Large intestine (tissue), 3 donors: ENCODE results near the gene DAO. TPM values are rescaled to one million over a fixed set of nuclear protein-coding genes. Genes with fewer than 3 reads are reported as not detected.

Source experiments
- DNase-seq, 2 donors: peaks; one replicate each; pipeline versions ENCODE4 v3.0.0 to v3.0.0-alpha.2; 2013
- H3K27ac ChIP-seq: one replicate; pipeline ENCODE4 v1.5.1; 2013; ENCODE audit warnings: low read length
- H3K27me3 ChIP-seq: 2 replicates; pipeline ENCODE4 v1.6.1; 2013; ENCODE audit warnings: low read length; ENCODE audit not compliant: control insufficient read depth, insufficient read depth
- H3K36me3 ChIP-seq: 2 replicates; pipeline ENCODE4 v1.6.1; 2013; ENCODE audit warnings: low read length; ENCODE audit not compliant: control insufficient read depth, insufficient read depth
- H3K4me1 ChIP-seq: one replicate; pipeline ENCODE4 v1.6.1; 2013; ENCODE audit warnings: low read length; ENCODE audit not compliant: control insufficient read depth, insufficient read depth
- H3K4me3 ChIP-seq: one replicate; pipeline ENCODE4 v1.5.1; 2013; ENCODE audit warnings: low read length
- H3K9me3 ChIP-seq: one replicate; pipeline ENCODE4 v1.6.1; 2013; ENCODE audit warnings: mild to moderate bottlenecking, low read depth, low read length, moderate library complexity; ENCODE audit not compliant: control insufficient read depth
- WGBS: methylation state at CpG from one replicate; pipeline ENCODE4 v1.1.5; 2013; ENCODE audit warnings: low lambda C conversion rate; ENCODE audit not compliant: insufficient coverage; 5-methylcytosine and 5-hydroxymethylcytosine counted together
- polyA plus RNA-seq: library from polyadenylated mRNA; unstranded; fragments of 120-200 nt; gene quantifications from one replicate; pipeline ENCODE4 v1.2.1, GENCODE V29; 2013

Gene DAO
- polyA plus RNA-seq, 1 donor = not detected

DNA sequence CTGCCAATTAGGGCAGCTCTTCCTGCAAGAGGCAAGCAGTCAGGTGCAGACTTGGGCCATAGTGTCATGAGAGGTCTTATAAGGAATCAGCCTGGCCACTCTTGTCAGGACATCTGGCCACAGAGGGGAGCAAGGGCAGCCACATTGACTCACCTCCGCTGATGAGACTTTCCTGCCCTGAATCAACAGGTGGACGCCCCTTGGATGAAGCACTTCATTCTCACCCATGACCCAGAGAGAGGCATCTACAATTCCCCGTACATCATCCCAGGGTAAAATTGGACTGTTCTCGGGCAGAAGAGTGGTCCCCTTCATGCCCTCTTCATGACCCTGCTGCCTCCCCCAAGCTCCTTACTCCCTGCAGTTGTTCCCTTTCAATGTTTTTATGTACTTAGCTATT, 16.9 kb downstream of the DAO start:
- Histone ChIP-seq H3K4me3 (no peak overlapping the region), H3K27ac (no peak overlapping the region), H3K4me1 (no peaks in the 10 kb centered on the region), H3K9me3 (no peaks in the 10 kb centered on the region), H3K27me3 (peaks cover 4% of the 10 kb centered on the region), H3K36me3 (no peaks in the 10 kb centered on the region)
- WGBS = no CpG with 5 or more reads among the region's 4 CpGs
- DNase-seq = no peak

GRCh38 chr12:108899145-108899544, 19.3 kb downstream of the DAO start:
- DNase-seq = no peak
- Histone ChIP-seq H3K27me3 (peaks cover 2% of the 10 kb centered on the region), H3K4me1 (no peaks in the 10 kb centered on the region), H3K27ac (no peak overlapping the region), H3K4me3 (no peak overlapping the region), H3K9me3 (no peaks in the 10 kb centered on the region), H3K36me3 (no peaks in the 10 kb centered on the region)
- no CpG with 5 or more reads among the region's 5 CpGs for WGBS

DNA sequence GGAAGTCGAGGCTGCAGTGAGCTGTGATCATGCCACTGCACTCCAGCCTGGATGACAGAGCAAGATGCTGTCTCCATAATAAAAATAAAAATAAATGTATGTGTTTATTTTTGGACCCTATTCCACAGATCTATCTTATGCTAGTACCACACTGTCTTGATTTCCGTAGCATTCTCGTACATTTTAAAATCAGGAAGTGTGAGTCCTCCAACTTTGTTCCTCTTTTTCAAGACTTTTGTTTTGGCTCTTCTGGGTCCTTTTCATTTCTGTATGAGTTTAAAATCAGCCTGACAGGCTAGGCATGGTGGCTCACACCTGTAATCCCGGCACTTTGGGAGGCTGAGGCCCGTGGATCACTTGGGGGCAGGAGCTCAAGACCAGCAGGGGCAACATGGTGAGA, 25.8 kb downstream of the DAO start:
- WGBS = no CpG with 5 or more reads among the region's 5 CpGs
- Histone ChIP-seq H3K4me1 (no peaks in the 10 kb centered on the region), H3K9me3 (no peaks in the 10 kb centered on the region), H3K36me3 (no peaks in the 10 kb centered on the region), H3K27ac (no peak overlapping the region), H3K27me3 (no peaks in the 10 kb centered on the region), H3K4me3 (no peak overlapping the region)
- no peak for DNase-seq

GRCh38 chr12:108906971-108907370, 27.1 kb downstream of the DAO start:
- no peak for DNase-seq
- Histone ChIP-seq H3K4me1 (no peaks in the 10 kb centered on the region), H3K27ac (no peak overlapping the region), H3K4me3 (no peak overlapping the region), H3K27me3 (no peaks in the 10 kb centered on the region), H3K9me3 (no peaks in the 10 kb centered on the region), H3K36me3 (no peaks in the 10 kb centered on the region)
- no CpG with 5 or more reads among the region's 2 CpGs for WGBS

GRCh38 chr12:108907839-108908351, 28.0 kb downstream of the DAO start:
- no peak overlapping the region for H3K27ac ChIP-seq
- no peaks in the 10 kb centered on the region for H3K27me3 ChIP-seq
- H3K4me3 ChIP-seq = no peak overlapping the region
- WGBS = no CpG with 5 or more reads among the region's 2 CpGs
- H3K36me3 ChIP-seq = no peaks in the 10 kb centered on the region
- H3K4me1 ChIP-seq = no peaks in the 10 kb centered on the region
- no peak for DNase-seq
- no peaks in the 10 kb centered on the region for H3K9me3 ChIP-seq

DNA sequence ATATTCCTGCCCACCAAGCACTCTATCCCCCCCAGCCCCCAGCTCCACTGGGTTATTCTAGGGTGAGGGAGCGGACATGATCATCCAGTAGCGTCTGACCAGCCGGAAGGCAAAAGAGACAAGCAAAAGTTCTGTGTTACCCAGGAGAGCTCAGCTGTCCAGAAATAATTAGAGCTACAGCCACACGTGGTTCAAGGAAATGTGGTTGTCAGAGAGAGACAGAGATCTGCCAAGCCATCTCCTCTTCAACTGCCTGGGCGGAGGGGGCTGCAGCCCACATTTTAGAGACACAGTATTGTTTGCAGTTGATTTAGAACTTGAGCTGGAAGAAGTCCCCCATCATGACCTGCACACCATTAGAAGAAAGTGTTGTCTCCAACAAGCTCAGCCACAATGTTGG, 30.4 kb downstream of the DAO start:
- no peaks in the 10 kb centered on the region for H3K9me3 ChIP-seq
- no CpG with 5 or more reads among the region's 5 CpGs for WGBS
- no peaks in the 10 kb centered on the region for H3K4me1 ChIP-seq
- H3K27ac ChIP-seq = no peak overlapping the region
- no peaks in the 10 kb centered on the region for H3K36me3 ChIP-seq
- H3K27me3 ChIP-seq = no peaks in the 10 kb centered on the region
- no peak for DNase-seq
- no peak overlapping the region for H3K4me3 ChIP-seq

DNA sequence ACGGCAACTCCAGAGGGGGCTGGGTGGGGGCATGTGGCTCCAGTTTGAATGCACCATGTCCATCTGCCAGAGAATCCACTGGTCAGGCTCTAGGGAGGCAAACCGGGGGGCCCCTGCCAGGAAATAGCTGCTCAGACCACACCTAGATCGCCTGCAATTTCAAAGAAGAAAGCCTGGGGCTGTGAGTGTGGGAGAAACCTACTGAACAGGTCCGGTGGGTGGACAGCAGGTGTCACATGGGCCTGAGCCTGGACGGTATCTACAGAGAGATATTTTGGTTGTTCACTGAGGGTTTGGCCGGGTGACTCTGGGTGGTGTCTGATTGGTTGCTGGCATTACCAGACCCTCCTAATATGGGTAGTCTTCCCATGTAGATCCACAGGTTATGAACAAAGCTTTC, 32.0 kb downstream of the DAO start:
- H3K4me1 ChIP-seq = no peaks in the 10 kb centered on the region
- no peak overlapping the region for H3K4me3 ChIP-seq
- H3K9me3 ChIP-seq = no peaks in the 10 kb centered on the region
- no CpG with 5 or more reads among the region's 6 CpGs for WGBS
- no peaks in the 10 kb centered on the region for H3K36me3 ChIP-seq
- no peak overlapping the region for H3K27ac ChIP-seq
- no peaks in the 10 kb centered on the region for H3K27me3 ChIP-seq
- no peak for DNase-seq

DNA sequence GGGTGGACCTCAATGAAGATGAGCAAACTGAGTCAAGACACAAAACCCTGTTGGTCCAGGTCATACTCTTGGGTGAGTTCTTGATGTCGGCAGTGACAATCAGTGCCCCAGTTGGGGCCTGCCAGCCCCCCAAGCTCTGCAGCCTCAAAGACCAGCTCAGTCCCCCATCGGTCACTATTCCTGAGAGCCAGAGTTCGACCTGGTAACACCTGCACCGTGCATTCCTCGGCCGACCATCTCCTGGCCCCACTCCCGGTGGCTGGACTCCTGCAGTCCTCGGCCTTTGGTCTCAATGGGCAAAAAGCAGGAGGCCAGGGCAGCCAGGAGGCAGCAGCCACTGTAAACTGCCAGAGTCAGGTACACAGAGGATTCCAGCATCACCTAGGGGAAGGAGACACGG, 32.5 kb downstream of the DAO start:
- no peak overlapping the region for H3K27ac ChIP-seq
- H3K9me3 ChIP-seq = no peaks in the 10 kb centered on the region
- H3K36me3 ChIP-seq = no peaks in the 10 kb centered on the region
- H3K4me3 ChIP-seq = no peak overlapping the region
- no peaks in the 10 kb centered on the region for H3K4me1 ChIP-seq
- no peaks in the 10 kb centered on the region for H3K27me3 ChIP-seq
- 100% methylated on average over 1 of the region's 9 CpGs for WGBS
- DNase-seq = no peak

DNA sequence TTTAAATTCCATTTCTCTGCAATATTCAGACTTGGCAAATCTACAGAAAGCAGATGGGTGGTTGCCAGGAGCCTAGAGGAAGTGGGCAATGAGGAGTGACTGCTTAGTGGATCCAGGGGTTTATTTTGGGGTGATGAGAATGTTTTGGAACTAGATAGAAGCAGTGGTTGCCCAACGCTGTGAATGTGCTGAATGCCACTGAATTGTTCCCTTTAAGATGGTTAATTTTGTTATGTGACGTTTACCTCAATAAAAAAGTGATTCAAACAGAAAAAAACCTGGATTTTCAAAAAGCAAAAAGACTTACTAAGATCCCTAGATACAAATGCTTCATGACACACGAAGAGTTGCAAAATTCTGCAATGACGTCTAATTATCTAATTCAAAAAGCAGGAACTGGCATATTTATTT, 34.2 kb downstream of the DAO start:
- no peaks in the 10 kb centered on the region for H3K27me3 ChIP-seq
- 20% methylated on average over 1 of the region's 4 CpGs for WGBS
- H3K9me3 ChIP-seq = no peaks in the 10 kb centered on the region
- no peaks in the 10 kb centered on the region for H3K36me3 ChIP-seq
- H3K27ac ChIP-seq = no peak overlapping the region
- no peak for DNase-seq
- no peaks in the 10 kb centered on the region for H3K4me1 ChIP-seq
- H3K4me3 ChIP-seq = no peak overlapping the region

DNA sequence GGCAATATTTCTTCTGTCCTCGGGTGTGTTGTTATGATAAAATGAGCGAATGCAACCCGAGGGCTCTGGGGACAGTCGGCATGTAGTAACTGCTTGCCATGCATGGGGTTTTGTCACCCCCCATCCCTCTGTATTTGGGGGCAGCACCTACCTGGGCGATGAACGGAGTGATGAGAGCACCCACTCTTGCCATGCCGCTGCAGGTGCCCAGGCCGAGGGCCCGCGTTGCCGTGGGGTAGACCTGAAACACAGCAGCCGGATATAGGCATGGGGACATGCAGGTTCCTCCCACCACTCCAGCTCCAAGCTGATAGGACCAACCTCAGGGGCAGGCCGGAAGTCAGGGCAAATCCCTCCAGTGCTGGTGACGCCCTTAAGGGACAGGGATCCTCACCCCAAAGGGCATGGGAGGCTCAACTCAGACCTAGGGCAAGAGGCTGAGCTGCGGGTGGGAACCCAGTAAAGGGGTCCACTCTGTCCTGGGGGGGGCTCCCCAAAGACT, 35.8 kb downstream of the DAO start:
- Histone ChIP-seq H3K36me3 (no peaks in the 10 kb centered on the region), H3K4me3 (no peak overlapping the region), H3K4me1 (no peaks in the 10 kb centered on the region), H3K27ac (no peak overlapping the region), H3K27me3 (no peaks in the 10 kb centered on the region), H3K9me3 (no peaks in the 10 kb centered on the region)
- DNase-seq = no peak
- WGBS = no CpG with 5 or more reads among the region's 15 CpGs

- 0% methylated on average over 1 of the region's 5 CpGs for WGBS
Measured at GRCh38 chr12:108916336-108916735, 36.4 kb downstream of the DAO start.

More at GRCh38 chr12:108916336-108916735, 36.4 kb downstream of the DAO start:
- no peak overlapping the region for H3K4me3 ChIP-seq
- H3K9me3 ChIP-seq = no peaks in the 10 kb centered on the region
- no peak overlapping the region for H3K27ac ChIP-seq
- no peak for DNase-seq
- no peaks in the 10 kb centered on the region for H3K4me1 ChIP-seq
- no peaks in the 10 kb centered on the region for H3K27me3 ChIP-seq
- no peaks in the 10 kb centered on the region for H3K36me3 ChIP-seq
